HepG2 (cell line): Measurements from ENCODE around the gene TIMM23. TPM values are rescaled to one million over a fixed set of nuclear protein-coding genes. Genes with fewer than 3 reads are reported as not detected.
A peak's percentile ranks its signal among the peaks of the same experiment; 100 is the strongest.

Experiments
- ELF1 ChIP-seq: sonication (generic); formaldehyde crosslinking; IDR thresholded peaks from 2 replicates; pipeline ENCODE4 v1.4.0; 2020; ENCODE audit warnings: missing genetic modification reagents
- GMEB2 ChIP-seq: IDR thresholded peaks from 2 replicates; pipeline ENCODE4 v1.6.1; 2016; ENCODE audit warnings: missing biosample characterization, missing genetic modification reagents, low read depth
- HNRNPLL ChIP-seq: fragments of 200-400 bp; formaldehyde crosslinking; IDR thresholded peaks from 2 replicates; pipeline ENCODE4 v1.6.1; 2017; ENCODE audit warnings: mild to moderate bottlenecking, low read depth, low read length; ENCODE audit not compliant: poor library complexity, severe bottlenecking
- KDM4B ChIP-seq: sonication (generic); formaldehyde crosslinking; IDR thresholded peaks from 2 replicates; pipeline ENCODE4 v1.4.0; 2020; ENCODE audit warnings: missing genetic modification reagents
- KDM5A ChIP-seq: fragments of 200-600 bp; sonication (generic); IDR thresholded peaks from 2 replicates; pipeline ENCODE4 v1.7.0; 2018; ENCODE audit warnings: antibody characterized with exemption, mild to moderate bottlenecking, low read length, borderline replicate concordance
- KMT2B ChIP-seq: IDR thresholded peaks from 2 replicates; pipeline ENCODE4 v1.6.1; 2016; ENCODE audit warnings: missing genetic modification reagents, missing compliant biosample characterization
- MIER3 ChIP-seq: IDR thresholded peaks from 2 replicates; pipeline ENCODE4 v1.6.1; 2016; ENCODE audit warnings: missing compliant biosample characterization, borderline replicate concordance
- MLX ChIP-seq: IDR thresholded peaks from 2 replicates; pipeline ENCODE4 v1.6.1; 2016
- PHF20 ChIP-seq: sonication (generic); formaldehyde crosslinking; IDR thresholded peaks from 2 replicates; pipeline ENCODE4 v1.5.0; 2020; ENCODE audit warnings: mild to moderate bottlenecking, missing genetic modification reagents
- TOE1 ChIP-seq: sonication (generic); formaldehyde crosslinking; IDR thresholded peaks from 2 replicates; pipeline ENCODE4 v1.4.0; 2020; ENCODE audit warnings: mild to moderate bottlenecking, missing genetic modification reagents
- ZBTB2 ChIP-seq: sonication (generic); formaldehyde crosslinking; IDR thresholded peaks from 2 replicates; pipeline ENCODE4 v1.8.0; 2022; ENCODE audit warnings: low read depth, missing genetic modification reagents
- ZFP91 ChIP-seq: sonication (generic); formaldehyde crosslinking; IDR thresholded peaks from 2 replicates; pipeline ENCODE4 v1.9.0; 2022; ENCODE audit warnings: missing genetic modification reagents, mild to moderate bottlenecking, borderline replicate concordance
- ZGPAT ChIP-seq: IDR thresholded peaks from 2 replicates; pipeline ENCODE4 v1.6.1; 2016; ENCODE audit warnings: mild to moderate bottlenecking
- ZMYM4 ChIP-seq: sonication (generic); formaldehyde crosslinking; IDR thresholded peaks from 2 replicates; pipeline ENCODE4 v1.8.1; 2023; ENCODE audit warnings: mild to moderate bottlenecking, missing genetic modification reagents
- ZNF280B ChIP-seq: sonication (generic); formaldehyde crosslinking; IDR thresholded peaks from 2 replicates; pipeline ENCODE4 v1.5.0; 2020; ENCODE audit warnings: missing genetic modification reagents, mild to moderate bottlenecking, borderline replicate concordance
- ZNF331 ChIP-seq: sonication (generic); formaldehyde crosslinking; IDR thresholded peaks from 2 replicates; pipeline ENCODE4 v1.4.0; 2020; ENCODE audit warnings: missing genetic modification reagents
- ZNF670 ChIP-seq: sonication (generic); formaldehyde crosslinking; IDR thresholded peaks from 2 replicates; pipeline ENCODE4 v1.8.0; 2022; ENCODE audit warnings: mild to moderate bottlenecking, missing genetic modification reagents, borderline replicate concordance
- ZNF816 ChIP-seq: sonication (generic); formaldehyde crosslinking; IDR thresholded peaks from 2 replicates; pipeline ENCODE4 v1.8.0; 2022; ENCODE audit warnings: missing genetic modification reagents, mild to moderate bottlenecking, borderline replicate concordance
- ZSCAN21 ChIP-seq: sonication (generic); formaldehyde crosslinking; IDR thresholded peaks from 2 replicates; pipeline ENCODE4 v1.8.0; 2022; ENCODE audit warnings: mild to moderate bottlenecking, missing genetic modification reagents, moderate library complexity, borderline replicate concordance
- ZSCAN31 ChIP-seq: sonication (generic); formaldehyde crosslinking; IDR thresholded peaks from 2 replicates; pipeline ENCODE4 v1.5.0; 2020; ENCODE audit warnings: low read depth, mild to moderate bottlenecking, missing genetic modification reagents
- polyA plus RNA-seq, 8 experiments: library from polyadenylated mRNA; depleted of rRNA in 3 of 8; stranded (reverse) in 7 of 8; unstranded in 1 of 8; fragments of >200 nt; fragmentation: Illumina TruSeq in 4 of 8; extraction: Trizol in 4 of 8; gene quantifications; 2 replicates each; pipeline versions ENCODE4 v1.2.1 to v1.2.3, GENCODE V29; 2011 to 2016; ENCODE audit warnings: low read depth in 4 of 8, missing spikeins in 1 of 8, mixed read lengths in 1 of 8; ENCODE audit not compliant: insufficient read depth in 1 of 8
- total RNA-seq, 5 experiments: library from RNA; depleted of rRNA; stranded (reverse); fragments of >200 nt; fragmentation: Illumina TruSeq; extraction: Trizol; gene quantifications; 2 replicates each; pipeline ENCODE4 v1.2.3, GENCODE V29; 2016; ENCODE audit warnings: low read depth in 1 of 5

Gene TIMM23
- total and polyA plus RNA-seq, 2 of the 13 experiments (the other 11 are each of a cell fraction or from before 2014, with no cell fraction given) = 80.2 to 98.6 TPM

- TF ChIP-seq HNRNPLL = peak; percentile 63
- peak; percentile 61; the same call in 1 of the 2 replicates for TF ChIP-seq GMEB2 (CRISPR knock-in tag)
- TF ChIP-seq KDM4B (CRISPR knock-in tag) = peak; percentile 31; the same call in 1 of the 2 replicates
- TF ChIP-seq ZNF816 (CRISPR knock-in tag) = 0 out of 2 replicates have a peak, but pooled peaks have one; percentile 27
- TF ChIP-seq MIER3 (CRISPR knock-in tag) = peak; percentile 62; the same call in 1 of the 2 replicates
- 0 out of 2 replicates have a peak, but pooled peaks have one; percentile 33 for TF ChIP-seq TOE1 (CRISPR knock-in tag)
- 0 out of 2 replicates have a peak, but pooled peaks have one; percentile 21 for TF ChIP-seq ZNF670
- 0 out of 2 replicates have a peak, but pooled peaks have one; percentile 36 for TF ChIP-seq MLX
- TF ChIP-seq ZGPAT (CRISPR knock-in tag) = peak; percentile 85
- TF ChIP-seq ELF1 (CRISPR knock-in tag) = peak; percentile 92
- TF ChIP-seq ZNF280B = peak; percentile 31; the same call in 1 of the 2 replicates
- peak; percentile 80 for TF ChIP-seq ZMYM4 (CRISPR knock-in tag)
- TF ChIP-seq ZFP91 (CRISPR knock-in tag) = peak; percentile 63; the same call in 1 of the 2 replicates
- TF ChIP-seq PHF20 (CRISPR knock-in tag) = peak; percentile 95
- peak; percentile 88 for TF ChIP-seq ZBTB2 (CRISPR knock-in tag)
- peak; percentile 98 for TF ChIP-seq KMT2B (CRISPR knock-in tag)
- peak; percentile 79; the same call in 1 of the 2 replicates for TF ChIP-seq KDM5A
- TF ChIP-seq ZSCAN21 = peak; percentile 40; the same call in 1 of the 2 replicates
- TF ChIP-seq ZNF331 (CRISPR knock-in tag) = peak; percentile 50; the same call in 1 of the 2 replicates
- peak; percentile 43; the same call in 1 of the 2 replicates for TF ChIP-seq ZSCAN31
Observed at GRCh38 chr10:45972106-45972812, at the start of gene TIMM23 (continued).
